Psoas muscle (tissue), 8 donors: ENCODE data around the gene TMED10. TPM values are rescaled to one million over a fixed set of nuclear protein-coding genes. Genes with fewer than 3 reads are reported as not detected.

Experiments
- ATAC-seq, 4 donors: fragments of 200-7000 bp; cut with Tn5 transposase; one replicate each; pipeline ENCODE4 v1.9.1; 2020; ENCODE audit warnings: moderate library complexity in 3 of 4, mild to moderate bottlenecking in 2 of 4
- DNase-seq, 2 donors: peaks; one replicate each; pipeline ENCODE4 v3.0.0-alpha.2; 2020
- H3K27ac ChIP-seq: fragments of 200-600 bp; one replicate; pipeline ENCODE4 v1.8.0; 2022
- H3K27me3 ChIP-seq, 3 donors: fragments of 200-600 bp in 1 of 3; one replicate each; pipeline versions ENCODE4 v1.6.1 to v1.8.0; 2013 to 2022; ENCODE audit warnings: low read length in 2 of 3, mild to moderate bottlenecking in 2 of 3, moderate library complexity in 1 of 3; ENCODE audit not compliant: insufficient read depth in 3 of 3
- H3K36me3 ChIP-seq, 2 donors: fragments of 200-600 bp in 1 of 2; one replicate each; pipeline versions ENCODE4 v1.6.1 to v1.8.0; 2013 to 2022; ENCODE audit warnings: low read depth in 1 of 2, mild to moderate bottlenecking in 1 of 2, moderate library complexity in 1 of 2; ENCODE audit not compliant: insufficient read depth in 1 of 2
- H3K4me1 ChIP-seq: fragments of 200-600 bp; one replicate; pipeline ENCODE4 v1.8.0; 2022
- H3K4me3 ChIP-seq: fragments of 200-600 bp; one replicate; pipeline ENCODE4 v1.8.0; 2022; ENCODE audit warnings: mild to moderate bottlenecking
- H3K9me3 ChIP-seq: fragments of 200-600 bp; one replicate; pipeline ENCODE4 v1.8.0; 2022
- WGBS, 3 donors: extraction: QIAGEN DNeasy Blood & Tissue Kit; methylation state at CpG; one replicate each; pipeline versions ENCODE4 v1.1.6 to v1.1.7; 2013; 5-methylcytosine and 5-hydroxymethylcytosine counted together
- intact Hi-C, 2 donors: fragments of 100-400 bp; cut with DNase I; formaldehyde crosslinking; loops; one replicate each; pipeline versions ENCODE4 v1.11.0 to v1.14.2; 2022
- polyA plus RNA-seq, 3 donors: library from polyadenylated mRNA; stranded (reverse); fragments of 200-250 nt; gene quantifications; one replicate each; pipeline ENCODE4 v1.2.3, GENCODE V29; 2013
- total RNA-seq, 4 donors: library from RNA; stranded (reverse); fragmentation: NEBNext Ultra II Directional in 2 of 4; extraction: Animal tissue kit (Norgen Biotek cat#: 25700) in 2 of 4; gene quantifications; one replicate each; pipeline versions ENCODE4 v1.2.1 to v1.2.4, GENCODE V29; 2021 to 2023
- TF ChIP-seq, protein P1 (sequence below): fragments of 200-600 bp; IDR thresholded peaks from one replicate; pipeline ENCODE4 v1.8.0; 2022; ENCODE audit warnings: antibody characterized with exemption
- donor health status: healthy with polysubstance abuse.
- donor health status: DM: no; HTN: no; CAD: no; lungs with moderate emphysema.
- donor health status: Bipolar disorder and iron deficiency.
- donor health status: healthy.
- donor health status: DM: yes; HTN: yes; CAD: no.
- donor health status: DM: no; HTN: no; CAD: no.
- donor health status: DM: no; HTN: no; CAD: no.
- donor health status: DM: yes; HTN: yes; CAD: no.

TMED10 gene
- total and polyA plus RNA-seq, 7 donors = 88.2 to 255 (median 146) TPM

DNA sequence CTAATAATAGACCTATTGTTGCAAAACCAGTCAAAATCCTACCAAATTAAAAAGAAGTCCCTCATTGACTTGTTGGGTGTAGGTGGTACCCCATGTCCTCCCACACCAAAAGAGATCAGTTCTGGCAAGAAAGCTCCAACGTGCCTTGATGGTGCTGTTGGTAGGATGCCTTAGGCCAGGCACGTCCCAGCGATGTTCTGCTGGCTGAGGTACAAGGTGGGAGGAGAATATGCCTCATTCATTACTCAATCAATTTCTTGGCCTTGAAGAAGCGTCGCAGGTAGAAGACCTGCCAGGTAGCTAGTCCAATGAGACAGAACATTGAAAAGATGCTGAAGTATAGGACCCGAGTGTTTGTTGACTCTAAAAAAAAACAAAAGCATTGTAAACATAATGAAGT is 41.8 kb downstream of the TMED10 start:
- no peaks in the 10 kb centered on the region for H3K9me3 ChIP-seq
- peaks cover 3 to 36% of the 10 kb centered on the region in 2 donors for H3K36me3 ChIP-seq
- peaks cover 17% of the 10 kb centered on the region for H3K4me1 ChIP-seq
- no peaks in the 10 kb centered on the region for H3K27me3 ChIP-seq
- ATAC-seq (no peak), DNase-seq (no peak)
- whole genome bisulfite sequencing, 3 donors = 66 to 88% (median 75%) methylated on average over 6 of the region's 6 CpGs
- TF ChIP-seq, protein P1, sequence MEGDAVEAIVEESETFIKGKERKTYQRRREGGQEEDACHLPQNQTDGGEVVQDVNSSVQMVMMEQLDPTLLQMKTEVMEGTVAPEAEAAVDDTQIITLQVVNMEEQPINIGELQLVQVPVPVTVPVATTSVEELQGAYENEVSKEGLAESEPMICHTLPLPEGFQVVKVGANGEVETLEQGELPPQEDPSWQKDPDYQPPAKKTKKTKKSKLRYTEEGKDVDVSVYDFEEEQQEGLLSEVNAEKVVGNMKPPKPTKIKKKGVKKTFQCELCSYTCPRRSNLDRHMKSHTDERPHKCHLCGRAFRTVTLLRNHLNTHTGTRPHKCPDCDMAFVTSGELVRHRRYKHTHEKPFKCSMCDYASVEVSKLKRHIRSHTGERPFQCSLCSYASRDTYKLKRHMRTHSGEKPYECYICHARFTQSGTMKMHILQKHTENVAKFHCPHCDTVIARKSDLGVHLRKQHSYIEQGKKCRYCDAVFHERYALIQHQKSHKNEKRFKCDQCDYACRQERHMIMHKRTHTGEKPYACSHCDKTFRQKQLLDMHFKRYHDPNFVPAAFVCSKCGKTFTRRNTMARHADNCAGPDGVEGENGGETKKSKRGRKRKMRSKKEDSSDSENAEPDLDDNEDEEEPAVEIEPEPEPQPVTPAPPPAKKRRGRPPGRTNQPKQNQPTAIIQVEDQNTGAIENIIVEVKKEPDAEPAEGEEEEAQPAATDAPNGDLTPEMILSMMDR = no peak
- no peak overlapping the region for H3K27ac ChIP-seq
- no peak overlapping the region for H3K4me3 ChIP-seq
- intact Hi-C loops = loop anchor here (5.0 kb wide), 1 partner anchor 353 kb away; no protein-coding TSS in a partner anchor

DNA sequence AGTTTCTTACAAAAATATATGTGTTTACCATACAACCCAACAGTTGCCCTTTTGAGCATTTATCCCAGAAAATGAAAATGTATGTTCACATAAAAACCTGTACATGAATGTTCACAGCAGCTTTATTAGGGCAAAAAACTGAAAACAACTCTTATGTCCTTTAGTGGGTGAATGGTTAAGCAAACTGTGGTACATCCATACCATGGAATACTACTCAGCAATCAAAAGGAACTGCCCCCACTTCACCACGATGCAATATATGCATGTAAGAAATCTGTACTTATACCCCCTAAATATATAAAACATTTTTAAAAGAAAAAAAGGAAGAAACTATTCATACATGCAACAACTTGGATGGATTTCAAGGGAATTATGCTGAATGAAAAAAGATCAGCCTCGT is 42.8 kb downstream of the TMED10 start:
- H3K4me1 ChIP-seq = peaks cover 15% of the 10 kb centered on the region
- DNase-seq (no peak), ATAC-seq (no peak)
- WGBS, 3 donors = 45 to 71% (median 50%) methylated on average over 2 of the region's 2 CpGs
- H3K4me3 ChIP-seq = no peak overlapping the region
- H3K27me3 ChIP-seq = no peaks in the 10 kb centered on the region
- no peaks in the 10 kb centered on the region for H3K9me3 ChIP-seq
- H3K27ac ChIP-seq = no peak overlapping the region
- H3K36me3 ChIP-seq = peaks cover 3 to 36% of the 10 kb centered on the region in 2 donors
- TF ChIP-seq, protein P1 = no peak
- intact Hi-C loops = loop anchor here (2.0 to 5.0 kb wide), 2 partner anchors 169 to 354 kb away; no protein-coding TSS in a partner anchor

- no peak overlapping the region for H3K4me3 ChIP-seq
- no peaks in the 10 kb centered on the region for H3K27me3 ChIP-seq
- H3K27ac ChIP-seq = peak overlapping the region; percentile 34
- H3K9me3 ChIP-seq = no peaks in the 10 kb centered on the region
- no peak for DNase-seq
- peaks cover 3 to 36% of the 10 kb centered on the region in 2 donors for H3K36me3 ChIP-seq
- intact Hi-C loops = loop anchor here (1.0 to 5.0 kb wide), 3 partner anchors 164 to 355 kb away; no protein-coding TSS in a partner anchor
- 38 to 51% (median 43%) methylated on average over 4 of the region's 4 CpGs for WGBS, 3 donors
- H3K4me1 ChIP-seq = peaks cover 16% of the 10 kb centered on the region
- ATAC-seq = peak; percentile 76 to 85 (median 84)
- TF ChIP-seq, protein P1 = peak; percentile 76
Observed at GRCh38 chr14:75132382-75133086, 43.9 kb downstream of the TMED10 start.

DNA sequence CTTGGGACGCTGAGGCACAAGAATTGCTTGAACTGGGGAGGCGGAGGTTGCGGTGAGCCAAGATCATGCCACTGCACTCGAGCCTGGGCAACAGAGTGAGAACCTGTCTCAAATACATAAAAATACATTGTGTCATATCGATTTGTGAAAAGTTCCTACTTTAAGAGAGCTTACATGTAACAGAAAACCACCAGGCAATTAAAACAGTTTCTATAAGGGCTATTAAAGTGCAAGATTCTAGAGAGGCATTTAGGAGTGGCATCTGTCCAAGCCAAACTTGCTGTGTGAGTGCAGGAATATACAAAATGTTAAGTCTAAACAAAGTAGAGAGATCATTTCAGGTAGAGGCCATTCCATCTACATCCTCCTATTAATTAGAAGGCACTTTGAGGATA is 47.8 kb downstream of the TMED10 start:
- 84 to 90% (median 87%) methylated on average over 5 of the region's 5 CpGs for WGBS, 3 donors
- DNase-seq = no peak
- peaks cover 0 to 14% of the 10 kb centered on the region in 2 donors for H3K36me3 ChIP-seq
- no peak for ATAC-seq
- H3K4me3 ChIP-seq = no peak overlapping the region
- intact Hi-C loops = loop anchor here in 1 of 2 donors (5.0 kb wide), 1 partner anchor 49 kb away; the partner anchor contains the start of gene TMED10
- TF ChIP-seq, protein P1 = no peak
- H3K27me3 ChIP-seq = no peaks in the 10 kb centered on the region
- no peaks in the 10 kb centered on the region for H3K9me3 ChIP-seq
- peaks cover 40% of the 10 kb centered on the region for H3K4me1 ChIP-seq
- peak overlapping the region; percentile 93 for H3K27ac ChIP-seq
